NCI-H146 (cell line): ENCODE results near the gene FAM3C.
"Not testable (repeated sequence)": the region's sequence is repeated elsewhere in the genome, so short reads cannot be mapped to it uniquely, and the experiment has no call there.

ENCODE experiments used
- DNase-seq: peaks from one replicate; lab custom pipeline; 2025; lab: John Stamatoyannopoulos, UW

FAM3C gene, protein sequence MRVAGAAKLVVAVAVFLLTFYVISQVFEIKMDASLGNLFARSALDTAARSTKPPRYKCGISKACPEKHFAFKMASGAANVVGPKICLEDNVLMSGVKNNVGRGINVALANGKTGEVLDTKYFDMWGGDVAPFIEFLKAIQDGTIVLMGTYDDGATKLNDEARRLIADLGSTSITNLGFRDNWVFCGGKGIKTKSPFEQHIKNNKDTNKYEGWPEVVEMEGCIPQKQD

DNA sequence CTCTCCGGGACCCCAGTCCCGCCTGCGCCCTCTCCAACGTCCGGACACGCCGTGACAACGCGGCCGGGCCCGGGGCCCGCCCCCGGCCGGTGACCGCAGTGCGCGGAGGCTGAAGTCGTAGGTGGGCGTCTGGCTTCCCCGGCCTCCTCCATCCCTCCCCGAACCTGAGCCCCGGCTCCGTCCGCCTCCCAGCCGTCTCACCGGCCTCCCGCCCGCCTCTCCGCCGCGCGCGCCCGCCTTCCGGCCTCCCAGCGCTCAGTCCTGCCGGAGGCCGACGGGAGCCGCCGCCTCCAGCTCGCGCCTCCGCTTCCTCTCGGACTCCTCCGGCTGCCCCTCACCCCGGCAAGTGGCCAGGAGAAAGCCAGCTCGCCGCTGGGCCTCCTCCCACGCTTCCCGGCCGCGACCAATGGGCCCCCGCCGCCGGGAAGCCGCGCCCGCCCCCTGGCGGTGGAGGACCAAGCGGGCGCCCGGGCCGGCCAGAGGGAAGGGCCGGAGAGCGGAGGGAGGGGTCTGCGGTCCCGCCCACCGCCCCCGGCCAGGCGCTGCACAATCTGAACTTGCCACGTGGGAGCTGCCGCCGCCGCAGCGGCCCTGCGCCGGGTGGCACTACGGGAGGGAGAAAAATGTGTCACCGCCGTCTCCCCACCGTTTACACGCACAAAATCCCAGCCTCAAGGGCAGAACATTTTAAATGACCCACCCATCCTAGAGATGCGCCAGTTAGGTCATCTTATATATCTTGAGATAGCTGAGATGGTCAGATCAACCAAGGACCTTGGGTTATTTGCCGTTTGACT is at the start of gene FAM3C:
FAM3C (minus strand) TSS at position 348 of the 797 bp plus-strand sequence. CDS start 13,339 bp downstream, outside the sequence.
- peak; percentile 94 for DNase-seq

DNA sequence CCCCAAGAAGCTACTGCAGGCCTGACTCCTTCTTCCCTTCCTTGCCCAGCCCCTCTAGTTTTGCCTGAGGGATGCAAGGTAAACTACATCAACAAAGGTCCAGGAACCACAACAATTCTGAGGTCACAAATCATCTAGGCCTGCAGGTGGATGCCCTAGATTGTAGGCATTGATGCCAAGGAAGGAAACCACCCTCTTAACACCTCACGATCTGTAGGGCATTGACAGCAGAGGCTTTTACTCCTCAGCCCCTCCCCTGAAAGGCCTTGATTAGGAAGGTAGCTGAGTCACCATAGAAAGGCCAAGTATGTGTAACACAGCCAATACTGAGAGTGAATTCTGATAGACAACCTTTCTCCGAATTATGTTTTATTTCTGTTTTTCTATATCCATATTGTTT is 46.7 kb upstream of the FAM3C start:
- no peak for DNase-seq

DNA sequence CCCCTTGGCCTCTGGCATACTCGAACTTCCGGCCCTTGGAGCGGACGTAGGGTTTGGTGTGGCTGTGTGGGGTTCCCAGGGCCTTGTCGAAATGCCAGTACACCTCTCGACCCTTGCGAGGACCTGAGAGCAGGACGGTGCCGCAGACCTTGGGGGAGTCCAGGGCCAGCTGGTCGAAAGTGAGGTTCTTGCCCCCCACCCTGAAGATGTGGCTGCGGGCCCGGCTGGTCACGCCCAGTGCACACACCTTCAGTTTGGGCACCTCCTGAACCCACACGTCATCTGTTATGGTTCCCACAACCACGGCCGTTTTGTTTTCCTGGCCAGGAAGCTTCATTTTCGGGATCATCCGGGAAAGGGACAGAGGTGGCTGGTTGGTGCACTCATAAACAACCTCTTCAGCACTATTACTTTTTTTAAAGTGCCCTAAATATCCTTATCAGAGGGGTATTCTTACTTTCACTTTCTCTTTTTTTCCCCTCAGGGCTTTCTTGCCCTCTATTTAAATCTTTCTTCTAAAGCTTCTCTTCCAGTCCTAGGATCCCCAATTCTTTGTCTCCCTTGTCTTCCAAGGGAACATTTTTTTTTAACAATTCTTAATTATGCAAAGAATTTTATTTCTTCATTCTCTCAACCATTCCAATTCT is 44.9 kb upstream of the FAM3C start:
- DNase-seq = no peak

DNA sequence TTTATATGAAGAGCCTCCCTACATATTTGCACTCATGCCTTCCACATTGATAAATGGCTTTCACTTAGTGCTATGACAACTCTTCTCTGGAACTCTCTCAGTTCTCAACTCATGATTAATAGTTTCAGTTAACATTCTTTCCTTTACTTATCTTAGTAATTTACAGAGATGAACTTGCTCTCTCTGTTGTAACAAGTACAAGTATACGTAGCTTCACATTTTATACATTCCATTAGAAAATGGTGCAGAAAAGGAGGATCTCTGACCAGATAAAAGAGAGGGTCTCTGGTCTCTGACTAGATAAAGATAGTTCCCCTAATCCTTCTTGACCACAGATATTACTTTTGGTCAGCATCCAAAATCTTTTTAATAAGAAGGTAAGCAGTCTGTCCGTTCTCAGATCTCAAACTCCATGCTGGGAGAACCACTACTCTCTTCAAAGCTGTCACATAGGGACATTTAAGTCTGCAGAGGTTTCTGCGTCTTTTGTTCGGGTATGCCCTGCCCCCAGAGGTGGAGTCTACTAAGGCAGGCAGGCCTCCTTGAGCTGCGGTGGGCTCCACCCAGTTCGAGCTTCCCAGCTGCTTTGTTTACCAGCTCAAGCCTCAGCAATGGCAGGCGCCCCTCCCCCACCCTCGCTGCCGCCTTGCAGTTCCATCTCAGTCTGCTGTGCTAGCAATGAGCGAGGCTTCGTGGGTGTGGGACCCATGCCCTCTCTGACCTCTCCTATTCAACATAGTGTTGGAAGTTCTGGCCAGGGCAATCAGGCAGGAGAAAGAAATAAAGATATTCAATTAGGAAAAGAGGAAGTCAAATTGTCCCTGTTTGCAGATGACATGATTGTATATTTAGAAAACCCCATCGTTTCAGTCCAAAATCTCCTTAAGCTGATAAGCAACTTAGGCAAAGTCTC is 42.2 kb upstream of the FAM3C start:
- DNase-seq = peak; percentile 63

DNA sequence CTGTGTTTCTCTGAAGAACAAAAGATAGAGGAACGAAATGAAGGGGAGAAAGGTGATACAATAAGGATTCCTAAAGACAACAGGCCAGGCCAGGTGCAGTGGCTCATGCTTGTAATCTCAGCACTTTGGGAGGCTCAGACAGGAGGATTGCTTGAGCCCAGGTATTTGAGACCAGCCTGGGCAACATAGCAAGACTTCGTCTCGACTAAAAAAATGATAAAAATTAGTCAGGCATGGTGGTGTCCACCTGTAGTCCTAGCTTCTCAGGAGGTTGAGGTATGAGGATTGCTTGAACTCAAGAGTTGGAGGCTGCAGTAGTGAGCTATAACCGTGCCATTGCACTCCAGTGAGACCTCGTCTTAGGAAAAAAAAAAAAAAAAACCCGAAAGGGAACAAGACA is 41.4 kb upstream of the FAM3C start:
- DNase-seq = no peak

DNA sequence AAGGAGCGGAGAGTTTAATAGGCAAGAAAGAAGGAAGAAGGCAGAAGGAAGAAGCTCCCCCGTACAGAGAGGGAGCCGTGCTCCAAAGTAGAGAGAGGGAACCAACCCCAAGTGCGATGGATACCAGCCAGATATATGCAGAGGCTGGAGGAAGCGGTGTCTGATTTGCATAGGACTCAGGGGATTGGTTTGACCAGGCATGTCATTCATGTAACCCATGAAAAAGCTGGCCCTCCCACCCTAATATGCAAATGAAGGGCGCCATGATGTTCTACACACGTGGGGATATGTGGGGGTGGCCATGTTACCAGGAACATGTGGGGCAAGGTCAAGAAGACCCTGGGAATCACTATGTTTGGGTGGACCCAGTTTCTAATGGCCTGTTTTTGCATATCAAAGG is 40.6 kb upstream of the FAM3C start:
- no peak for DNase-seq

DNA sequence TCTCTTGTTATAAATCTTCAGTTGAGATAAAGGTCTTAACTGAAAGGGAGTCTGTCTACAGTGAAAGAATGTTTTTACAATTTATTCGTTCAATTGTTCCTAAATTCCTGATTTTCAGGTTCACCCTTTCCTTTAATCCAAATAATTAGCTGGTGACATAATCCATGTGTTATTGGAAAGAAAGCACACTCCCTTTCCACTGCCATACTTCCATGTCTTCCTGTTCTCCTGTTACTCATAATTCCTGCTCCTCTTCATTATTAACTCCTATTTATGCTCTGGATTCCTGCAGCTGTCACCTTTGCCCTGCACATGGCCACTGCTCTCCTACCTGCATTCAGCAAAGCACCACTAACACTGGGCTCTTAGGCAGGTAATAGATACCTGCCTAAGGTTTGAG is 40.0 kb upstream of the FAM3C start:
- DNase-seq = no peak

DNA sequence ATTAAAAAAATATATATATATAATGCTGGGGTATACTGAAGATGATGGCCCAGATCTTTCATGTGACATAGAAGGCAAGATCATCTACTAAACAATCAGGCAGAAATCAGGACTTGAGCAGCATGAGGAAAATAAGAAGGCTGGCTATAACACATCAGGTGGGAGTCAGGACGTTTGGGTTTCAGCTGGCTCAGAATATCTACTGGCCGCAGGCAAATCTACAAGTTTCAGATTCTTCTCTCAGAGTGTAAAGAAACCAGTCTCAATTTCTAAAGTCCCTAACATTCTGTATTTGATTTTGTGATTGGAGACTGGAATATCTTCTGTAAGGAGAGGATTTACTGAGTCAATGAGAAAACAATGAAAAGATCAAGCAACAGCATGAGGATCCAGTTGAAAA is 37.7 kb upstream of the FAM3C start:
- no peak for DNase-seq

DNA sequence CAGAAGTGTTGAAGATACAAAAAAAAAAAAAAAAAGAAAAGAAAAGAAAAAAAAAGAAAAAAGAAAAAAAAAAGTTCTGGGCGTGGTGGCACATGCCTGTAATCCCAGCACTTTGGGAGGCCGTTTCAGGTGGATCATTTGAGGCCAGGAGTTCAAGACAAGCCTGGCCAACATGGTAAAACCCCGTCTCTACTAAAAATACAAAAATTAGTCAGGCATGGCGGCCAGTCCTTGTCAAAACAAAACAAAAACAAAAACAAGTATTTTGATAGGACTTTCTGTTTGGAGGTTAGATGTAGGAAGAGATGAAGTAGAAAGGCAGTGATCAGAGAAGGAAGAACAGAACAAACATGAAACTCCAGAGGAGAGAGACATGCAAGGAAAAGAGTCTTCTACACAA is 36.4 kb upstream of the FAM3C start:
- DNase-seq = not testable (repeated sequence)

DNA sequence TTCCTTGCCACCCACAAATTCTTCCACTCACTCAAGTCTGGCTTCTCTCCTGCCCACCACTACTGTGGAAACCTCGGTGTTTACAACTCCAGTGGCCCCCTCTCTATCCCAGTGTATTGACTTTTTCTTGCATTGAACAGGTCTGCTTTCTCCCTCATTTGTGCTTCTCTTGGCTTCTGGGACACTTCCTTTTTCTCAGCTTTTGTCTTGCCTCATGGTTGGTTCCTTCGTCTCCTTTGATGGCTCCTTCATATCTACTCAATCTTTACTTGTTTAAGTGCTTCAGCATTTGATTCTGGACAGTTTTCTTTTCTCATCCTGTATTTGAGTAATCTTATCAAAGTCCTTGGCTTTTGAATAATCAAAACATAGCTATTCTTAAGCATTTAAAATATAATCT is 35.9 kb upstream of the FAM3C start:
- no peak for DNase-seq

DNA sequence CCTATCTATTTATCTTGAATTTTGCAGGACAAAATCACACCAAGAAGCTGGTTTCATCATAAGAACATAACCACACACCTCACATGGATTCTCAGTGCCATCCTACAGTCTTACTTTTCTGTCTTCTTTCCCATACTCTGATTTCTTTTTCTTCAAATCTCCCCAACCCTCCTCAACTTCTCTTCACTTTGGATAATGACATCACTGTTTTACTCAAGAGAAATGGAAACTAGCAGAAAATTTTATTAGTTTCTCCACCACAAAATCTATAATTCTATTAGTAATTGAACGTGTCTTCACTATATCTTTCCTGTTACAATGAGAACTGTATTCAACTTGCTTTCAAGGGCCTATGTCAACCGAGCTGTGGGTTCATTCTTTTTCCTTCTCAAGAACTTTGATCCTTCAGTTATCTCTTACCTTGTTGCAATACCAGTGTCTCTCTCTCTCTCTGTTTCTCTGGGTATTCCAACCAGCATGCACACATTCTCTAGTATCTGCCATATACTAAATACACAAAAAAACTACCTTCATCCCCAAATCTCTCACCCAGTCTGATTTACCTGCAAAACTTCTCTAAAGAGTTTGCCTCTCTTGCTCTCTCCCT is 35.4 kb upstream of the FAM3C start:
- no peak for DNase-seq

DNA sequence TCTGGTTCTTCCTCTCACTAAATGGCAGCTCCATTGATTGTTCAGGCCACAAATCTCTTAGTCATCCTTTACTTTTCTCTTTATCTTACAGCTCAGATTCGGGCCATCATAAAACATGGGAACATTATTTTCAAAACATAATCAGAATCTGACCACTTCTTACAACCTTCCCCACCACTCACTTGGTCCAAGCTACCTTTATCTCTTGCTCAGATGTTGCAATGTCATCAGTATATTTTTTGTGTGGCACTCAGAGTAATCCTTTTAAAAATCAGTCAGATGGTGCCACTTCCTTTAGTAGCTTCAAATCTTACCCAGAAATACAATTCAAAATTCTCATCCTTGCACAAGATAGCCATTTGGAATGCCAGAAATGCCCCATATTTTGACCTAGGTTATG is 34.5 kb upstream of the FAM3C start:
- no peak for DNase-seq

DNA sequence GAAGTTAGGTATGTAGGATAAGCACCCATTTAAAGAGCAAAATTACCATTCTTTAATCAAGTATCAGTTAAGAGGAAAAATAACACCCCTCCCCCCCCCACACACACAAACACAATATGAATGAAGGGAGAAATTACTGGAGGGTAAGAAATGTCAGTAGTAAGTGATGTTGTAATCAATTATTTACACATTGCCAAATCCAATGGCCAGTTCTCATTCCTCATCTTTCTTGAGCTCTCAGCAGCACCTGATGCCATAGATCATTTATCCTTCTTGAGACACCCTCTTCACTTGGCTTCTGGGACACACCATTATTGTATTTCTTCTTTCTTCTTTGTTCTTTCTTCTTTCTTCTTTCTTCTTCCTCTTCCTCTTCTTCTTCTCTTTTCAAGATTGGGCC is 33.7 kb upstream of the FAM3C start:
- no peak for DNase-seq

DNA sequence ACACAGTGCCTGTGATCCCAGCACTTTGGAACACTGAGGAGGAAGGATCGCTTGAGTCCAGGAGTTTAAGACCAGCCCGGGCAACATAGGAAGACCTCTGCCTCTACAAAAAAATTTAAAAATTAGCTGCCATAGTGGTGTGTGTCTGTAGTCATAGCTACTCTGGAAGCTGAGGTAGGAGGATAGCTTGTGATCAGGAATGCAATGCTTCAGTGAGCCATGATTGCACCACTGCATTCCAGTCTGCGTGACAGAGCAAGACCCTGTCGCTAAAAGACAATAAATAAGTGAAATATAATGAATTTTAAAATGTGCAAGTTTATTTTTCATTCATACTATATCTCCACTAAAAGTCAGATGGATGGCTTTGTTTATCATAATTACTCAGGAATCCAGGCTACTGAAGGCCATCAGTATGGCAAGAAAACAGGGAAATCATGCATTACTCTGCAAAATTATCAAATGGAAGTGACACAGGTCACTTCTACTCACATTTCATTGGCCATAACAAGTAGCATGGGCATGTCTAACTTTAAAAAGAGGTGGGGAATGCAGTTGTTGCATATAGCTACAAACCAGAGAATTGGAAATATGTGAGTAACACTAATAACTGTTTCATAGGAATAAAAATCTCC is 32.9 kb upstream of the FAM3C start:
- DNase-seq = no peak

DNA sequence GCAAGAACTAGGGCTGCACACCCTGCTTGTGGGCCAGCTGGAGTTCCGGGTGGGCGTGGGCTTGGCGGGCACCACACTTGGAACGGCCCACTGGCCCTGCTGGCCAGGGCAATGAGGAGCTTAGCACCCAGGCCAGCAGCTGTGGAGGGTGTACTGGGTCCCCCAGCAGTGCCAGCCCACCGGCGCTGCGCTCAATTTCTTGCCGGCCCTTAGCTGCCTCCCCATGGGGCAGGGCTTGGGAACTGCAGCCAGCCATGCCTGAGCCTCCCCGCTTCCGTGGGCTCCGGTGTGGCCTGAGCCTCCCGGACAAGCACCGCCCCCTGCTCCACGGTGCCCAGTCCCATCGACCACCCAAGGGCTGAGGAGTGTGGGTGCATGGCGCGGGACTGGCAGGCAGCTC is 25.6 kb upstream of the FAM3C start:
- DNase-seq = not testable (repeated sequence)

DNA sequence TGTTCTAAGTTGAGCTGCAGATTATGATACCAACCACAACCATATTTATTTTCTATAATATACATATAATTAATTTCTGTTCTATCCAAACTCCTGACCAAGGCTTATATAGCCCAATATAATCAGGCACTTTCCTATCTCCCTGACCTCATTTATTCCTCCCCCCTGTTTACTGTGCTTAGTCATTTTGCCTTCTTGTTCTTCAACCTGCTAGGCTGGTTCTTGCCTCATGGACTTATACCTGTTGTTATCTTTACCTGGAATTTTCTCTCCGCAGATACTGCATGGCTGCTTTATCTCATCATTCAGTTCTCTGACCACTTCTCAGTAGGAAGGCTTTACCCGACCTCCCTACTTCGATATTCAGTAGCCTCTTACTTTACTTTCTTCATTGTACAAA is 24.9 kb upstream of the FAM3C start:
- DNase-seq = no peak

DNA sequence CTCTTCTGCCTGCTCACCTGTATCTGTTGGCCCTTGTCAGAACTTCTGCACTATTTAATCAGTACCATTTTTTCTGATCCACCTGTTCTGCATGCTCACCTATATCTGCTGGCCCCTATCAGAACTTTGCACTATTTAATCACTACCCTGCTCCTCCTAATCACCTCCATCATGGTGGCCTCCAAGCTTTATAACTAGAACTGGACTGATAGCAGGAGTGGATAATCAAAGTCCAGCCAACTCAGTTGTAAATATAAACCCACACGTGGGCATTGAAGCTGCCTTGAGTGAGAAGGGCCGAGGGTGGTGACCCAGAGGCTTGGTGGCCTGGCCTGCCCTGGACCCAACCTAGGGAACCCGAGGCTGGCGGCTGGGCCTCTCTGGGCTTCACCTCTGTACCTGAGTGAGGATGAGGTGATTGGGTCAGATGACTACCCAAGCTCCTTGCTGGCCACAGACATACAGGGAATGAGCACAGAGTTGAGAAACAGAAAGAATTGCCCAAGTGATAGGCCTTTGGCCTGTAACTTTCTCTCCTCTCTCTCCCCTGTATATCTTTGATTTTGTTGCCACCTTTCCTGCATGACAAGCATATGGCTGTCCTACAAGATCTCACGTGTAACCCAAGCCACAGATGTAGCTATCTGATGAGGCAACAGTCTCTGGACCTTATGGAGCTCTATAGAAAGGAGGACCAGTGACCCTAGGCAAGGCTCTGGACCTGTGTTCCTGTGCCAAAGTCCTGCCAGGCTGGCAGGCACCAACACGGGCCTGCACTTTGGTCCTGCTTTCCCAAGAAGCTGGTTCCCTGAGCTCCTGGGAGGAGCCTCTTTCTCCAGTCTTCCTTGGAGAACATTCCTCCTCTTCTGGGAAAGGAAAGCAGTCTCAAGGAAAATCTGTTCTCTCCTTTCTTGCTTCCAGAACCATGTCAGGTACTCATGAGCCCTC is 23.4 kb upstream of the FAM3C start:
- no peak for DNase-seq

DNA sequence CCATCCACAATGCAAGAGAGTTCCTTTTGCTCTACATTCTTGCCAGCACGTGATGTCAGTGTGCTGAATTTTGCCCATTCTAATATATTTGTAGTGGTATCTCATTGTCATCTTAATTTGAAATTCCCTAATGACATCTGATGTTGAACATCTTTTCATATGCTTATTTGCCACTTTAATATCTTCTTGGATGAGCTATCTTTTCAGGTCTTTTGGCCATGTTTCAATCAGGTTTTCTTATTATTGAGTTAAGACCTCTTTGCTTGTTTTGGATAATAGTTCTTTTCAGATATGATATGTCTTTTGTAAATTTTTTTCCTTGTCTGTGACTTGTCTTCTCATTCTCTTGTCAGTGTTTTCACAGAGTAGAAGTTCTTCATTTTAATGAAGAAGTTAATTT is 20.4 kb upstream of the FAM3C start:
- DNase-seq = no peak

DNA sequence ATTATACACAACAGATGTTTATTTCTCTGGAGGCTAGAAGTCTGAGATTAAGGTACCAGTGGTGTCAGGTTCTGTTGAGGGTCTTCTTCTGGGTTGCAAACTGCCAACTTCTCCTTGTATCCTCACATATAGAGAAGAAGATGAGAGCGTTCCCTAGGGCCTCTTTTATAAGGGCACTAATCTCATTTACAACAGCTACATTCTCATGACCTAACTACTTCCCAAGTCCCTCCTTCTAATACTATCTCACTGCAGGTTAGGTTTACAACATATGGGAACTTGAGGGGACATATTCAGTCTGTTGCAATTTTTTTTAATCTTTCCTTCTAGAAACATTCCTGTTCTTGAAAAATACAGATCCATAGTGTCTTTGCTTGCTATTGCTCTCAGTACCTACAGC is 18.3 kb upstream of the FAM3C start:
- DNase-seq = no peak

DNA sequence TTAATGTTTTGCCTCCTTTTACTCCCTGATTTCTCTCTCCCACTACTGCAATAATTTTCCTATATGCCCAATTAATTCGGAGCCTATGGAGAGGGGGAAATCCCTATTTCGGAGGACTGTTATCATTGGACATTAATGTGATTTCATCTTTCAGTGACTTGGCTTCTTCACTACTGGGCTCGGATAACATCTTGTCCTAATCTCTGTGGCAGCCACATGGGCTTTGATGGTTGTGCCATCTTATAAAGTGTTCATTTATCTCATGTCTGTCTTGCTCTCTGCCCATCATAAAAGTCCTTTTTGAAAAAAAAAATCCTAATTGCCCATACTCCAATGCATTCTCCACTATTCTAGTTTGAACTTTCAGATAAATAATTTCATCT is 15.5 kb upstream of the FAM3C start:
- no peak for DNase-seq
